Measurements from ENCODE around the gene TAS2R31. TPM values are rescaled to one million over a fixed set of nuclear protein-coding genes. Genes with fewer than 3 reads are reported as not detected.
"Not testable (repeated sequence)": the region's sequence is repeated elsewhere in the genome, so short reads cannot be mapped to it uniquely, and the experiment has no call there.

The TAS2R31 gene, protein sequence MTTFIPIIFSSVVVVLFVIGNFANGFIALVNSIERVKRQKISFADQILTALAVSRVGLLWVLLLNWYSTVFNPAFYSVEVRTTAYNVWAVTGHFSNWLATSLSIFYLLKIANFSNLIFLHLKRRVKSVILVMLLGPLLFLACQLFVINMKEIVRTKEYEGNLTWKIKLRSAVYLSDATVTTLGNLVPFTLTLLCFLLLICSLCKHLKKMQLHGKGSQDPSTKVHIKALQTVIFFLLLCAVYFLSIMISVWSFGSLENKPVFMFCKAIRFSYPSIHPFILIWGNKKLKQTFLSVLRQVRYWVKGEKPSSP
- total RNA-seq = 1 to 10 TPM; 3.3 to 3.7 TPM
- long read RNA-seq = 0 reads

DNA sequence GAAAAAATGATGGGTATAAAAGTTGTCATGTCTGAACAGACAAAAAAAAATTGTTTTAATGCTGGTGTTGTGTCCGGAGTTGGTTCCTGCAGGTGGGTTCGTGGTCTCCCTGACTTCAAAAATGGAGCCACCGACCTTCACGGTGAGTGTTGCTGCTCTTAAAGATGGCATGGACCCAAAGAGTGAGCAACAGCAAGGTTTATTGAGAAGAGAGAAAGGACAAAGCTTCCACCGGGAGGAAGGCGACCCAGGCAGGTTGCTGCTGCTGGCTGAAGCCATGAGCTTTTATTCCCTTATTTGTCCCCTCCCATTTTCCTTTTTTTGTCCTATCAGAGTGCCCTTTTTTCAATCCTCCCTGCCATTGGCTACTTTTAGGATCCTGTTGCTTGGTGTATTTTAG lies at the start of gene TAS2R31:
Gene TAS2R31 (minus strand): TSS at position 101 of the 400 bp plus-strand sequence. CDS start 72 bp downstream, at position 29.
- ATAC-seq (no peak), DNase-seq (no peak)
- intact Hi-C loops (cut with DNase I, micrococcal nuclease) = no loop called here

DNA sequence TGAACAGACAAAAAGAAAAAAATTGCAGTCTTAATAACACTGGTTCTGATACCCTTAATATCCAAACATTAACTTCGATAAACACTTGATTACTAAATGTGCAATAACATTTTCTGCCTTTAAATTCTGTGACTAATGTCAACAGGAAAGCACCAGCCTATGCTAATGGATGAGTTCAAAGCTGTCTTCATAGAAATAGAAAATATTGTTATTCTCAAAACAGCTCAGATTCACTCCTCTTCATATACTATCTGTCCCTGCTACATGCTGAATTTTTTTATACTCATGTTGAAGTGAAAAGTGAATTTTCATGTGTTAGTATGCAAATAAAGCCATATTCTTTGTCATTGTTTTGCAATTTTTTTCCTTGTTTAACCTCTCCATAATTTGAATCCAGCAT lies 47.0 kb upstream of the TAS2R31 start:
- ATAC-seq (no peak), DNase-seq (no peak)
- intact Hi-C loops (cut with DNase I, micrococcal nuclease) = no loop called here

GRCh38 chr12:11075642-11076041 lies 44.4 kb upstream of the TAS2R31 start:
- ATAC-seq = no peak
- intact Hi-C loops (cut with DNase I, micrococcal nuclease) = no loop called here
- no peak for DNase-seq

- intact Hi-C loops (cut with DNase I, micrococcal nuclease) = no loop called here
- ATAC-seq (peak; percentile 37), DNase-seq (no peak)
Observed at GRCh38 chr12:11071414-11071813, 40.2 kb upstream of the TAS2R31 start.

DNA sequence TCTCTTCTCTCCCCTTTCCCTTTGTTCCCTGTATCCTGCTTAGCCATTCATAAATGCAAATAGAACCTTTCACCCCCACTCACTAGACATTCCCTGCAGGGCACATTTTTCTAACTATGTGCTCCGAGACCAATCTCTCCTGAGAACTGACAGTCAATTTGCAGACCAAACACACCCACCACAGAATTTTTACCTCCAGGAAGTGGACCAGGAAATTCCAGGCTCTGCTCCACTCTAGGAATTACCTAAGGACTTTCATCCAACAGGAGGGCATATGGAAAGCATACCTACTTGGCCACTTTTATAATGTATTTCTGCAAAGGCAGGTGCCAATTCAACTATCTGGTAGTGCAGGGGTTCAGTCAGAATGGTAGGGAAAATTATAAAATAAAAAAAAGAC lies 39.8 kb upstream of the TAS2R31 start:
- DNase-seq = no peak
- peak; percentile 49 for ATAC-seq
- intact Hi-C loops (cut with DNase I, micrococcal nuclease) = no loop called here

GRCh38 chr12:11069854-11070365 lies 38.7 kb upstream of the TAS2R31 start:
- no peak for ATAC-seq
- DNase-seq = no peak
- intact Hi-C loops (cut with DNase I, micrococcal nuclease) = no loop called here

DNA sequence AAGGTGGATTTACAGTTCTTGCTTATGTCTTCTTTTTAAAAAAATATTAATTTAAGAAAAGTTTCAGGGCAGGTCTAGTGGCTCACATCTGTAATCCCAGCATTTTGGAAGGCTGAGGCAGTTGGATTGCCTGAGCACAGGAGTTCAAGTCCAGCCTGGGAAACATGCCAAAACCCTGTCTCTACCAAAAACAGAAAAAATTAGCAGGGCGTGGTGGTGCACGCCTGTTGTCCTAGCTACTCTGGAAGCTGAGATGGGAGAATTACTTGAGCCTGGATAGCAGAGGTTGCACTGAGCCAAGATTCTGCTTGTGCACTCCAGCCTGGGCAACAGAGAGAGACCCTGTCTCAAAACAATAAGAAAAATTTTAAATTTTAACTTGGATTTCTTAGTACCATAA lies 36.3 kb upstream of the TAS2R31 start:
- ATAC-seq (peak; percentile 48), DNase-seq (peak in 1 of 2 donors; percentile 7)
- intact Hi-C loops (cut with DNase I, micrococcal nuclease) = no loop called here

- DNase-seq; ATAC-seq; intact Hi-C loops (cut with DNase I, micrococcal nuclease): not testable (repeated sequence)
Observed at GRCh38 chr12:11062194-11062593, 31.0 kb upstream of the TAS2R31 start, which contains the start of gene TAS2R46. TSS of gene TAS2R46 (minus strand) at chr12:11062294. CDS start at chr12:11062294, 0 bp downstream.

- DNase-seq (no peak), ATAC-seq (no peak)
- intact Hi-C loops (cut with DNase I, micrococcal nuclease) = no loop called here
Observed at GRCh38 chr12:11059784-11060183, 28.6 kb upstream of the TAS2R31 start.

DNA sequence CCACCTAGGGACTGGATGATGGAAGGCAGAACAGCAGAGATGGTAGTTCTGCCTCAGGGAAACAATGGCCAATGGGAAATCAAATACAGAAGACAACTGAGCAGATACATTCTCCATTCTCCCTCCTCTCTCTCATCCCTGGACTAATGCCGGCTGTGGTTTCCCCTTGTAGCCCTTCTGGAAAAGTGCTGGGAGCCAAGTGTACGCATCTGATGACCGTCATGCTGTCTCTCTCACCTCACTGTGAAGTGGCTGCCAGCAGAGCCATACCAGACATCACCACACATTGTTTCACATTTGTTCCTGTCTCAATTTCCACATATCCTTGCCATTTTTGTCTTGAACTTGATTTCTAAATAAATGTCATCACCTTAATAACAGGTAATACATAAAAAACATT lies 27.8 kb upstream of the TAS2R31 start:
- no peak for ATAC-seq
- DNase-seq = no peak
- intact Hi-C loops (cut with DNase I, micrococcal nuclease) = no loop called here

GRCh38 chr12:11055306-11055705 lies 24.1 kb upstream of the TAS2R31 start:
- ATAC-seq = no peak
- intact Hi-C loops (cut with DNase I, micrococcal nuclease) = no loop called here
- DNase-seq = no peak

GRCh38 chr12:11049806-11050531 lies 18.8 kb upstream of the TAS2R31 start:
- ATAC-seq; DNase-seq; intact Hi-C loops (cut with DNase I, micrococcal nuclease): not testable (repeated sequence)

- intact Hi-C loops (cut with DNase I, micrococcal nuclease); ATAC-seq; DNase-seq: not testable (repeated sequence)
Observed at GRCh38 chr12:11041366-11041765, 10.2 kb upstream of the TAS2R31 start.

DNA sequence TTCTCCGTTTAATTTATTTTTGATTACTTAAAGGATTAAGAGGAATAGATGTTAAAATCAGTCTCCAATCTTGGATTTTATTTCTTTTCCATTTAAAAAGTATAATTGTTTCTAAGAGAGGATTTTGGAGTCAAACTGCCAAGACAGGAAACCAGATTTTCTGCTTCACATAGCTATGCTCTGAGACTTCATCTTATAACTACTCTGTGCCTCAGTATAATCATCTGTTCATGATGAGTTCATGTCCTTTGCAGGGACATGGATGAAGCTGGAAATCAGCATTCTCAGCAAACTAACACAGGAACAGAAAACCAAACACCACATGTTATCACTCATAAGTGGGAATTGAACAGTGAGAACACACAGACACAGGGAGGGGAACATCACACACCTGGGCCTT lies 9.0 kb upstream of the TAS2R31 start:
- DNase-seq (no peak), ATAC-seq (no peak)
- intact Hi-C loops (cut with DNase I, micrococcal nuclease) = no loop called here

GRCh38 chr12:11039171-11039570 lies 8.0 kb upstream of the TAS2R31 start:
- intact Hi-C loops (cut with DNase I, micrococcal nuclease) = no loop called here
- DNase-seq = no peak
- ATAC-seq = no peak

GRCh38 chr12:11033959-11034358 lies 2.8 kb upstream of the TAS2R31 start:
- intact Hi-C loops (cut with DNase I, micrococcal nuclease); ATAC-seq: not testable (repeated sequence)

DNA sequence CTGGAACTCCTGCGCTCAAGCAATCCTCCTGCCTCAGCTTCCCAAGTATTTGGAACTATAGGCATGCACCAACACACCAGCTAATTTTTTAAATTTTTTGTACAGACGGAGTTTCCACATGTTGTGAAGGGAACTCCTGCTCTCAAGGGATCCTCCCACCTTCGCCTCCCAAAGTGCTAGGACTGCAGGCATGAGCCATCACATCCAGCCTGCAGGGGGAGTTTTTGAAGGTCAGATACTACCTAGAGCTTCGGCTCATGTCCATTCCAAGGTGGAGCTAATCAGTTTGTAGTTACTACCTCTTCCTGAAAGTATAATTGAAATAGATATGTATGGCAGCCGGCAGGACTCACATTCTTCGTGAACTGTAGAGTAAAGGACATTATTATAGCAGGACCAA lies 5.1 kb downstream of the TAS2R31 start:
- DNase-seq (no peak), ATAC-seq (no peak)
- intact Hi-C loops (cut with DNase I, micrococcal nuclease) = no loop called here

More at GRCh38 chr12:11033959-11034358, 2.8 kb upstream of the TAS2R31 start:
- not testable (repeated sequence) for DNase-seq

DNA sequence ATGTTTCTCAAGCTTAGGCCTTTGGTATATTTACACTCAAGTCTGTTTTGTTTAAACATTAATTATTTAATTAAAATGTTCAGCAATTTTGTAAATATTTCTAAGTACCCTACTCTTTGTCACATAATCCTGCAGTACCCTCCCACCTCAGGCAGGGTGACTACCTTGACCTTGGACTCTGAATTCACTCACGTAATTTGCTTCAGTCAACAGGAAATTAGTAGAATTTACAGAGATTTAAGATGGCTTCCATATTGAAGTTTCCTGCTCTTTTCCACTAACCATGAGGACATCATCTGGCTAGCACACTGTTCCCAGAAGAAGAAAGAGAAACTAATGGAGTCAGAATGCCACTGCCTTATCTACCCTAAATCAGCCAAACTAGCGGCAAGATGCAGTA lies 7.8 kb downstream of the TAS2R31 start:
- intact Hi-C loops (cut with DNase I, micrococcal nuclease) = no loop called here
- ATAC-seq (no peak), DNase-seq (no peak)

DNA sequence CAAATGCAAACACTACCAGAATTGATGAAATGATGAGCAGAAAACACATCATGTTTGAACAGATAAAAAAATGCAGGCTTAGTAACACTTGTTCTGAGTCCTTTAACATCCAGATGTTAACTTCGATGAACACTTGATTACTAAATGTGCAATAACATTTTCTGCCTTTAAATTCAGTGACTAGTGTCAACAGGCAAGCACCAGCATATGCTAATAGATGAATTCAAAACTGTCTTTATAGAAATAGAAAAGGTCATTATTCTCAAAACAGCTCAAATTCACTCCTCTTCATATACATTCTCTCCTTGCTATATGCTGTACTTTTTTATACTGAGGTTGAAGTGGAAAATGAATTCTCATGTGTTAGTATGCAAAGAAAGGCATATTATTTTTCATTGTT lies 8.7 kb downstream of the TAS2R31 start, which contains the start of gene TAS2R19:
Gene TAS2R19 (minus strand): TSS at position 101 of the 400 bp plus-strand sequence. CDS start 49 bp downstream, at position 52.
- DNase-seq (no peak), ATAC-seq (no peak)
- intact Hi-C loops (cut with DNase I, micrococcal nuclease) = no loop called here

DNA sequence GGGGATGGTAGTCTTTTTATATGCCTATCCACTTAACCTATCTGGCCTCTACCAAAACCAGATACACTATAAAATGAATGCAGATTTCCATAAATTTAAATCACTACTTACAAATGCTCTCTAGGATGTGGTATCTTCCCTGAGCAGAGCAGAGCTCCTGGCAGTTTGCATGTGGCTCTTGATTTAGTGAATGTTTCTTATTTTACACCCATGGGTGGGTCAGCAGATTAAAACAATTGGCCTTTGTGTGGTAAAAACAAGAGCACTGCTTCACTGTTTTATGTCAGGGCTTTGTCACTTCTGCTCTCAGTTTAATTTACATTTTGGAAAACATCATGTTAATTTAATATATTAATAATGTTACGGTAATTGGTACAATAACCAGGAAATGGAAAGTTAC lies 14.3 kb downstream of the TAS2R31 start:
- peak; percentile 73 for ATAC-seq
- no peak for DNase-seq
- intact Hi-C loops (cut with DNase I, micrococcal nuclease) = no loop called here

Data from left colon (tissue), 2 donors.